ENCODE results near the gene TSC22D1.

The TSC22D1 gene

DNA sequence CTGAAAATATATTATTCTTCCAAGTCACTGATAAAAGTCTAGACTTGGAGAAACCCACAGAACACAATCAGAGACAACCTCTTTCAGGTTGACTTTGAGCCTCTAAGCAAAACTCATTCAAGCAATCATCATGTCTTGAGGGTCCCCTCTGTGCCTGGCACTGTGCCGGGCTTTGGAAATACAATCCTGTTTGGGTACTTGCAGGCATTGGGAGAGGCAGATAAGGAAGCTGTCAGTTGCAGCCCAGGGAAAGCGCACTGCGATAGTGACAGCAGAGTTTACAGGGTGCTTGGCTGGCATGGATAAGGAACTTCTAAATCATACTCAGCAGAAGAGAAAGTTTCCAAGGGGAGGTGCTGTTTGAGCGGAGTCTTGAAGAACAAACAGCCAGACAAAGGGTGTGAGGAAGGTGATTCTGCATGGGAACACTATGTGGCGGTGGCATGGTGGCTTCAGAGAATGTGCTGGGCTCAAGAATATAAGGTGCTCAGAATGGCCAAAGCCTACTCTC lies 193.4 kb downstream of the TSC22D1 start:
- no peak for DNase-seq (ENCODE audit: low read depth)
